GM13976 (cell line): ENCODE data around the gene MRPL47.

ENCODE experiments used
- DNase-seq: peaks from one replicate; pipeline ENCODE4 v3.0.0; 2012; ENCODE audit warnings: low spot score
- in situ Hi-C: fragments of 300-500 bp; cut with MboI; formaldehyde crosslinking; loops from one replicate; pipeline ENCODE4 v1.12.0; 2022; ENCODE audit warnings: low sequenced_read_pairs, mixed read lengths, inconsistent platforms; ENCODE audit not compliant: unreplicated experiment
- TF ChIP-seq, protein P1 (sequence below): IDR thresholded peaks from 2 replicates; pipeline ENCODE4 v1.5.1; 2012; ENCODE audit warnings: borderline replicate concordance, mild to moderate bottlenecking; ENCODE audit not compliant: insufficient read depth; ENCODE audit errors: extremely low read depth, missing control alignments, control extremely low read depth

The MRPL47 gene

DNA sequence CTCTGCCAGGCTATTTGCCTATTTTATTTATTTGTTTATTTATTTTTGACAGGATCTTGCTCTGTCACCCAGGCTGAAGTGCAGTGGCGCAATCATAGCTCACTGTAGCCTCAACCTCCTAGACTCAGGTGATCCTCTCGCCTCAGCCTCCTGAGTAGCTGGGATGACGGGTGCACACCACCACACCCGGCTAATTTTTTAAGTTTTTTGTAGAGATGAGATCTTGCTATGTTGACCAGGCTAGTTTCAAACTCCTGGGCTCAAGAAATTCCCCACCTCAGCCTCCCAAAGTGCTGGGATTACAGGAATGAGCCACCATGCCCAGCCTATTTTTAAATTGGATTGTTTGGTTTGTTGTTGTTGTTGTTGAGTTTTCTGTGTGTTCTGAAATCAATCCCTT is 5.6 kb upstream of the MRPL47 start:
- TF ChIP-seq, protein P1, sequence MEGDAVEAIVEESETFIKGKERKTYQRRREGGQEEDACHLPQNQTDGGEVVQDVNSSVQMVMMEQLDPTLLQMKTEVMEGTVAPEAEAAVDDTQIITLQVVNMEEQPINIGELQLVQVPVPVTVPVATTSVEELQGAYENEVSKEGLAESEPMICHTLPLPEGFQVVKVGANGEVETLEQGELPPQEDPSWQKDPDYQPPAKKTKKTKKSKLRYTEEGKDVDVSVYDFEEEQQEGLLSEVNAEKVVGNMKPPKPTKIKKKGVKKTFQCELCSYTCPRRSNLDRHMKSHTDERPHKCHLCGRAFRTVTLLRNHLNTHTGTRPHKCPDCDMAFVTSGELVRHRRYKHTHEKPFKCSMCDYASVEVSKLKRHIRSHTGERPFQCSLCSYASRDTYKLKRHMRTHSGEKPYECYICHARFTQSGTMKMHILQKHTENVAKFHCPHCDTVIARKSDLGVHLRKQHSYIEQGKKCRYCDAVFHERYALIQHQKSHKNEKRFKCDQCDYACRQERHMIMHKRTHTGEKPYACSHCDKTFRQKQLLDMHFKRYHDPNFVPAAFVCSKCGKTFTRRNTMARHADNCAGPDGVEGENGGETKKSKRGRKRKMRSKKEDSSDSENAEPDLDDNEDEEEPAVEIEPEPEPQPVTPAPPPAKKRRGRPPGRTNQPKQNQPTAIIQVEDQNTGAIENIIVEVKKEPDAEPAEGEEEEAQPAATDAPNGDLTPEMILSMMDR, result no peak
- in situ Hi-C loops, result no loop called here
- no peak for DNase-seq

DNA sequence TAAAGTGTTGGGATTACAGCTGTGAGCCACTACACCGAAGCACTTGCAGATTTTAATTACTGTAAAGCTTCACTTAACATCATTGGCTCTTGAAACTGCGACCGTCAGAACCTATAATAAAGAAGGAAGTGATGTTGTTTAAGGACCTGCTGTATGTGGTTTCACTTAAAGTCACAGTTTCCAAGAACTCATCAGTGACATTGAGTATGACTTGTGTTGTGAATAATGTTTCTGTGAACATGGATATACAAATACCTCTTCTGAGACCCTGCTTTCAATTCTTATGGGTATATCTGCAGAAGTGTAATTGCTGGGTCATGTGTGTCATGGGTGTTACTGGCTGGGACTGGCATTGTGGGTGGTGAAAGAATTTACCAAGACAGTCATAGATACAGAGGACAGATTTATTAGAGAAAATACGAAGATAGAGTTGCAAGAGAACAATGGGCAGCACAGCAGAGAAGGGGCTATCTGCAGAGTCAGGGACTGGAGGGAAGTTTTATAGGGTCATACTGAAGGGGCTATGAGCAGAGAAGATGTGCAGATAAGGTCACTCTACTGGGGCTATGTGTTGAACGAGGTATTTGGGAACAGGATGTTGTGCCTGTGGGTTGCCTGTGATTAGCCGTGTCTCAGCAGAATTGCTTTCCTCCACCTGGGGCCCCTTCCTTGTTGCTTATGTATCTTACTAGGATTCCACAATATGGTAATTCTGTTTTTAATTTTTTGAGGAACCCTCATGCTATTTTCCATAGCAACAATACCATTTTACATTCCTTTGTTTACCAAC is 4.7 kb upstream of the MRPL47 start:
- in situ Hi-C loops, result no loop called here
- peak; percentile 62 for DNase-seq
- TF ChIP-seq, protein P1, result no peak

DNA sequence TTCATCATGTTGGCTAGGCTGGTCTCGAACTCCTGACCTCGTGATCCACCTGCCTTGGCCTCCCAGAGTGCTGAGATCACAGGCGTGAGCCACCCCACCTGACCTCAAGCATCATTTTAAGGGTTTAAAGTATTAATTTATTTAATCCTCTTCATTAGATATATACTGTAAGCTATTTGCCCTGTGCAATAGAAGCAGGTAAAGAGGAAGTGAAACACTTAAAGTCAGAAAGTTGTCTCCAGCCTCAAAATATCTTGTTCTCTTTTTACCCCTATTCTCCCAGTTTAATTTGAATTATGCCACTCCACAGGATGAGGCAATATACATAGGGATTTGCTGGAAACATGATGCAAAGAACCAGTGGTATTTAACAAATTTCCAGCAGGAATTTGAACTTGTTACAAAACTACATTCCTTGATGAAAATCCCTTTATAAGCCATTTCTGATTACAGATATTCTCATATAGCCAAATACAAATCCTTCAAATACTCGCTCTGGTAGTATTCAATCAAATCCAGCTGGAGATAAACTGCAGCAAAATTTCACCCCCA is 2.2 kb upstream of the MRPL47 start:
- in situ Hi-C loops, result no loop called here
- TF ChIP-seq, protein P1, result no peak
- peak; percentile 28 for DNase-seq

DNA sequence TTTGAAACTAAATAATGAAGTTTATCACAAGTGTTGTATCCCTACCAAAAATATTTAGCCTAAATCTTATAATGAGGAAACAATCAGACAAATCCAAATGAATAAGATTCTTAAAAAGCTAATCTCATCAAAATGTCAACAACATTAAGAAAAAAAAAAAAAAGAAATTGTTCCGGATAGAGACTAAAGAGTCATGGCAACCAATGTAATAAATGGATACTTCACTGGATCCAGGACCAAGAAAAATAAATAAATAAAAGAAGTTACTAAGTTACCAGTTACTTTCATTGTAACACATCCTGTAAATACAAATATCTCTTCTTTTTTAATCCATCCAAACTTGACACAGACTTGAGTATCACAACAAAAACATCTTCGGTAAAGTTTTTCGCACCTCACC is 607 bp downstream of the MRPL47 start:
- in situ Hi-C loops, result no loop called here
- DNase-seq, result no peak
- TF ChIP-seq, protein P1, result no peak

DNA sequence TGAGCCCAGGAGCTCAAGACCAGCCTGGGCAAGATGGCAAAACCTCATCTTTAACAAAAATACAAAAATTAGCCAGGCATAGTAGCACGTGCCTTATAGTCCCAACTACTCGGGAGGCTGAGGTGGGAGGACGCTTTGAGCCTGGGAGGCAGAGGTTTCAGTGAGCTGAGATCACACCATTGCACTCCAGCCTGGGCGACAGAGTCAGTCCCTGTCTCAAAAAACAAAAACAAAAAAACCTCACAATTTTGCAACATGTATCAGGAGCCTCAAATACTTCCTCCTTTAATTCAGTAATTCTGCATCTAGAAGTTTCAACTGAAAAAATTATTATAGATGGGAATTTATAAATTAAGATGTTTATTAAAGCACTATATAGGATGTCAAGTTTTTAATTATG is 1.1 kb downstream of the MRPL47 start:
- in situ Hi-C loops, result no loop called here
- DNase-seq, result no peak
- TF ChIP-seq, protein P1, result no peak

DNA sequence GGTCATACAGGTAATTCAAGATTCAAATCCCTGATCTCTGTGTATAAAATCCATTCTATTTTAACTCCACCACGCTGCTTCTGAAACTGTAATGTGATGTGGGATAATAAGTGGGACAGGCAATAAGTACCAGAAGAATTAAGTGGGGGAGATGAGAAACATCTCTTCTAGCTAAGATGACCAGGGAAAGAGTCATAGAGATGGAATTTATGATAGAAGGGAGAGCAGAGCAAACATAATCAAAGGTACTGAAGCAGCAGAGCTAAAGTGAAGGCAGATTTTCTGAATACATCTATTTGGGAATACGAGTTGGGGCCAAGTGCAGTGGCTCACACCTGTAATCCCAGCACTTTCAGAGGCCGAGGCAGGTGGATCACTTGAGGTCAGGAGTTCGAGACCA is 4.9 kb downstream of the MRPL47 start:
- in situ Hi-C loops, result no loop called here
- TF ChIP-seq, protein P1, result no peak
- no peak for DNase-seq

DNA sequence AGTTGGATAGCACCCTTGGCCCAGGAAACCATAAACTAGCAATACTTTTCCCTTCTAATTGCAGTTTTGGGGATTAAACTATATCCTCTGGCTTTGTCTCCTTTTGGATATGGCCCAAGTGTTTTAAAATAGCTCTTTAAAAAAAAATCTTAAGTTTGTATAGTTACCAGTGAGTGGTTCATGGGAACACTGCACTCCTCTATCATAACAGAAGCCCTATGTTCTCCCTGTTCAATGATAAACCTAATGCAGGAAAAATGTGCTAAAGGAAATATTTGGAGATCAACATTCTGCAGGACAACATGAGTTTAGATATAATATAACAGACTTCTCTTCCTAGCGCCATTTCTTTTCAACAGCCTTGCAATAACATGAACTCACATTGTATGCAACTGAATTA is 13.1 kb downstream of the MRPL47 start:
- no peak for DNase-seq
- TF ChIP-seq, protein P1, result no peak
- in situ Hi-C loops, result no loop called here
